GM10847 (cell line): ENCODE data around the gene CASP2.

Experiments used
- POLR2A ChIP-seq: IDR thresholded peaks from 2 replicates; pipeline ENCODE4 v1.6.1; 2011; ENCODE audit not compliant: insufficient read length; ENCODE audit errors: extremely low read depth

Gene CASP2

DNA sequence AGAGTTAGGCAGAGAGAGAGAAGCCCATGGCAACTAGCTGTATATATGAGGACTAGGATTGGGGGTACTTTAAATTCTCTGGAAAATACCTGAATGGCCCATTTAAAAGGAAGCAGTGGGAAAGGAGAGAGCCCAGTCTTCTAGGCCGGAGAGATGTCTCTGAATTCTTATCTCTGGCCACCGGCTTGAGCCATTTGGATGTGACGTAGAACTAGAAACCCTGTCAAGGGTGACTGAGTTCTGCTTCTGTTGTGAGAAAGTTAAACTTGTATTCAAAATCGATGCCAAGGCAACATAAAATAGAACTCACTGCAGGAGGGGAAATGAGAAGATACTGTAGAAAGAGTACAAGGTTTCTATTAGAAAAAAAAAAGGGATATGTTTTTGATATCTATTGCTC lies 31.2 kb upstream of the CASP2 start:
- no peak for TF ChIP-seq POLR2A

GRCh38 chr7:143257501-143257900 lies 30.6 kb upstream of the CASP2 start:
- TF ChIP-seq POLR2A, result no peak

DNA sequence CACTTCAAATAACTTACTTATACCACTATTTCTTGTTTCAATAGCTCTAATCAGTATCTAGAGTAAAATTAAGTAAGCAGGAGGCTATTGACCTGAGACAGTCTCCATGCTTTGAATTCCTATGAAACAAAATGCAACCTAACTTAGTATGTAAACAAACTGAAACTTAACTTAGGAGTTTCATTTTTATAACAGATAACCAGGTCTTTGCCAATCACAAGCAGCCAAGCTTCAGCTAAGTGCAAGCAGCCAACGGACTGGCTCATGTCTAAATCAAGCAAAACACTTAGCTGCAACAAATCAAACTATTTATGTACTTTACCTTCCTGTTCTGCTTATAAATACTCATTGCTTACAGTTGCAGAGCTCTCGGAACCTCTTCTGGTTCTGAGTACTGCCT lies 29.3 kb upstream of the CASP2 start:
- TF ChIP-seq POLR2A, result no peak

DNA sequence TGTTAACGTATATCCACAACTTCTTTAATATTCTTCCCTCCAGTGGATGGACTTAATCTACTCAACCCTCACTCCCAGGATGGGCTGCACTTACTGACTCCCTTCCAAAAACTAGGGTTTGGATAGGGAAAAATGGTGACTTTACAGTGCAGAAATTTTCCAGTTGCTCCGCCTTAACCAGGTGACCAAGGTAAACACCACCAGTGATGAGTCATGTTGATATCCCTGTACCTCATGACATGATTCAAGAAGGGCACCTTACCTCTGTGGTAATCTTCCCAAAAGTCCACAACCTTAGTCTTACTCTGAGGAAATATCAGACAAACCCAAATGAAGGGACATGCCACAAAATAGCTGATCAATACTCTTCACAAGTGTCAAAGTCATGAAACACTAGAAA lies 28.4 kb upstream of the CASP2 start:
- no peak for TF ChIP-seq POLR2A

- no peak for TF ChIP-seq POLR2A
Observed at GRCh38 chr7:143261901-143262300, 26.2 kb upstream of the CASP2 start.

DNA sequence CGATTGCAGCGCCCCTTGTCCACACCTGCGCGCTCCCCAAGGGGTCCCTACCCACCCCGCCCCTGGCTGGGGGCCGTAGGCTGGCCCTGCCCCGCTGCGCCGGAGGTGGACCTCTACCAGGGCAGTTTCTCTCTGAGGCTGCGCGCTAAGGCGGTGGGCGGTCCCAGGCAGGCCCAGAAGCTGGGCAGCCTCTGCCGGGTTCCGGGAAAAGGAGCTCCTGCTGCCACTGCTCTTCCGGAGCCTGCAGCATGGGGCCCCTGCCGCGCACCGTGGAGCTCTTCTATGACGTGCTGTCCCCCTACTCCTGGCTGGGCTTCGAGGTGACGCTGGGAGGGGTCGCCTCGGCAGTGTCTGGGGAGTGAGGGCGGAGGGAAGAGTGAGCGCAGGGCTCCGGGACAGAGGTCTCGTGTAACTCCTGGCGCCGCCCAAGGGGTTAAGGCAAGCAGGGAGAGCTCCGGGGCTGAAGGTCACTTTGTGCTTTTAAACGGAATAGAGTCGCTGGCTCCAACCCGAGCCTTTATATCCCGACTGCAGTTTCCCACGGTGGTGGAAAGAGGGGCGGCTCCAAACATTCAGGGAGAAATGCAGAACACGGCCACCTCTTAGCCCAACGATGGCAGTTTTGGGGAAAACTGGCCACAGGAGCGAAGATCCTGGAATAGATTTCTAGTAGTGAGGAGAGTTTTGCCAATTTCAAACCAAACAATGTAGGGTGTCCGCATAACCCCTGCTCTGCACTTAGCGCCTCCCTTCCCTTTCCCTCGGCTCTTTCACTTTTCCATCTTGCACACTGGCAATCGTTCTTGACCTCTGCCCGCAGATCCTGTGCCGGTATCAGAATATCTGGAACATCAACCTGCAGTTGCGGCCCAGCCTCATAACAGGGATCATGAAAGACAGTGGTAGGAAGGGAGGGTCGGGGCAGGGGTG lies 24.6 kb upstream of the CASP2 start, which contains the start of gene GSTK1:
Gene GSTK1, plus strand, starts transcription at position 176 of the 930 bp plus-strand sequence. Its CDS starts 73 bp downstream, at position 249.
- peak; percentile 96 for TF ChIP-seq POLR2A

- no peak for TF ChIP-seq POLR2A
Observed at GRCh38 chr7:143265017-143265693, 23.0 kb upstream of the CASP2 start.

DNA sequence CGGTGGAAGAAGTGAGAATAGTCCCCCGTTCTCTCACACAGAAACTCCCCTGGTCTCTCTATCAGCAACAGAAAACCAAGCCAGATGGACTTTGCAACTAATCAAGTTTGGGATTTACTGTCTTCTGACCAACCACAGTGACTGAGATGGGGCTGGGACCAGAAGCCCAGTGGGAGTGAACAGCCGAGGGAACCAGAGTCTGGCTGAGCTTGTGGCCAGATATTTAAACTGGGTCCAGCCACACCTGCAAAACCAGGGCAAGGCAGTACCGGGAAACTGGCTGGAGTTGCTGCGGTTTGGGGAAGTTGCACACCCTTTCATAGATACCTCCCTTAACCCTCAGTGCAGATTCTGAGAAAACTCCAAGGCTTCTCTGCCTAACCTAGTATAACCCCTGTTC lies 18.9 kb upstream of the CASP2 start:
- TF ChIP-seq POLR2A, result no peak

DNA sequence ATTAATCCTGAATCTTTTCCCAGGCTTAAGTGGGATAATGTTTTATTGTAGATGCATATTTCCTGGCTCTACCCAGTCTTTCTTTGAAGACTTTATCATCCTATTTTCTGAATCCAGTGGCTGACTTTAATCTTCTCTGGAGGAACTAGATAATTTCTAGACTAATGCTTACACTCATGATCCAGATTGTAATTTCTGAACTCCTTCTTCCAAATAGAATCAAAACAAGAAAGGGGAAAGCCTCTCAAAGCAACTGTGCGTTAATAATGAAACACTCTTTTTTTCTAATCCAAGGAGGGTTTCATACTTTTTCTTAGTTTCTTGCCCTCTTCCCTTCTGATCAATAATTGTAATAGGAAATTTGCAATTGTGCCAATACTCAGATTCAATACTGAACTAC lies 16.9 kb upstream of the CASP2 start:
- no peak for TF ChIP-seq POLR2A

GRCh38 chr7:143272871-143273270 lies 15.3 kb upstream of the CASP2 start:
- no peak for TF ChIP-seq POLR2A

DNA sequence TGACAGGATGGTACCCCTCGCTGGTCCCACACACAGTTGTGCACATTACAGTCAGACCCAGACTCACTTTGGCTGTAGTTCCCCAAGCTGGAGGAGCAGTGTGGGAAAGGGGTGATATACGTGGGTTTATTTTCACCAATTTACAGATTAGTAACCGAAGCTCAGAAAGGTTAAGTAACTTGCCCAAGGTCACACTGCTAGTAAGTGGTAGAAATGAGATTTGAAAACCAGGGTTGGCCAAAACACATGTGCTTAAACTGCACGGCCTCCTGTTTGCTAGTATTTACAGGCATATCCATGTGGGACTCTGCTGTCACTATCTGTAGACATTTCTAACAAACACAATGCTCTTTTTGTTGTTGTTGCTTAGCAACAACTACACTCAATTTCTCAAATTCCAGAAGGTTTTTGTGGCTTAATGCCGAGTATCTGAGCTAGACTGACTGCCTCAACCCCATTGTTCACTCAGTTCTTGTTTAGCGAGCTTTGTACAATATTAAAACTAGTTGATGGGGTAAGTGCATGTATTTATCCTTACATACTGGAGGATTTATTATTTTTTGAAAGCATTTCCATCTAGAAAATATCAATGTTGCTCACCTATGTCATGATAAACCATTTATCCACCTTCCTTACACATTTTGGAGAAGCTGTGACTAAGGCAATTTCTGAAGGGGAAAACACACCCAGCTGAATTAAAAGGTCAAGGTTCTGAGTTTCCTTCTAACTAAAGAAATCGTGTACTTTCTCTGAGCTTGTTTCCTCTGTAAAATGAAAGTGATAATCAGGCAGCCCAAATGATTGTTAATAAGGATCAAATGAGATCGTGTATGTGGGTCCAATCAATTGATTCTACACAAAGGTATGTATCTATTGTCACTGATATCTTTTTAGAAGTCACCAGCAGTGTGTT lies 8.7 kb upstream of the CASP2 start:
- no peak for TF ChIP-seq POLR2A

GRCh38 chr7:143280160-143280559 lies 8.0 kb upstream of the CASP2 start:
- TF ChIP-seq POLR2A, result no peak

- no peak for TF ChIP-seq POLR2A
Observed at GRCh38 chr7:143280566-143280965, 7.6 kb upstream of the CASP2 start.

DNA sequence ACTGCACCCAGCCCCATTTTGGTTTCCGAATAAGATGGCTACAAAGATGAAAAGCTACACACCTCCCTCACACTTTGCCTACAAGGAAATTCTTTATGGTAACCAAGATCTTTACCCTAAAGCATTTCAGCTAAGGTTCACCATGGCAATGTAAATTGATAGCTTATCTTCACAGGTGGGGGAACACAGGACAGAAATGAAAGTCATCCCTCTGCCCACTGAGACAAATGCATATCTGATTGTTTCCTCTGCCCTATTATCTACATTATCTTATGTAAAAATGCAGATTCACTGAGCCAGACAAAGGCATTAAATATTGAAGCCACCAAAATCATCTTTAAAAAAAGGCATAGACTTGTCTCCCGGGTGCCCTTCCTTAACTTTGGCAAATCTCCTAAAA lies 6.6 kb upstream of the CASP2 start:
- no peak for TF ChIP-seq POLR2A

GRCh38 chr7:143282124-143282523 lies 6.0 kb upstream of the CASP2 start:
- no peak for TF ChIP-seq POLR2A
